Bronchial epithelial cell (primary cell): ENCODE measurements around the gene ADNP2. TPM values are rescaled to one million over a fixed set of nuclear protein-coding genes. Genes with fewer than 3 reads are reported as not detected.

Source experiments
- DNase-seq: peaks from one replicate; pipeline ENCODE4 v3.0.0-alpha.2; 2010; ENCODE audit warnings: low read depth
- FAIRE-seq: peaks from 2 replicates; lab custom pipeline; 2011; peaks lifted over from hg19 to GRCh38; lab: Jason Lieb, UNC
- H3K27me3 ChIP-seq: 2 replicates; pipeline ENCODE4 v1.5.1; 2011; ENCODE audit warnings: low read length; ENCODE audit not compliant: control insufficient read depth, insufficient read depth
- H3K36me3 ChIP-seq: 2 replicates; pipeline ENCODE4 v1.5.1; 2011; ENCODE audit warnings: low read length; ENCODE audit not compliant: control insufficient read depth, insufficient read depth
- H3K4me3 ChIP-seq: 2 replicates; pipeline ENCODE4 v1.5.1; 2011; ENCODE audit warnings: mild to moderate bottlenecking, low read depth, low read length, control low read depth
- total RNA-seq: library from RNA; depleted of rRNA; stranded (reverse); fragments of >200 nt; gene quantifications from 2 replicates; pipeline ENCODE4 v1.2.1, GENCODE V29; 2014
- TF ChIP-seq, protein P1 (sequence below): IDR thresholded peaks from 2 replicates; pipeline ENCODE4 v1.5.1; 2011; ENCODE audit warnings: mild to moderate bottlenecking, moderate library complexity, low read length, control low read depth, inconsistent platforms; ENCODE audit not compliant: insufficient read depth, severe bottlenecking

Gene ADNP2
- total RNA-seq, 1 donor from 2014 or later = 21.6 TPM

DNA sequence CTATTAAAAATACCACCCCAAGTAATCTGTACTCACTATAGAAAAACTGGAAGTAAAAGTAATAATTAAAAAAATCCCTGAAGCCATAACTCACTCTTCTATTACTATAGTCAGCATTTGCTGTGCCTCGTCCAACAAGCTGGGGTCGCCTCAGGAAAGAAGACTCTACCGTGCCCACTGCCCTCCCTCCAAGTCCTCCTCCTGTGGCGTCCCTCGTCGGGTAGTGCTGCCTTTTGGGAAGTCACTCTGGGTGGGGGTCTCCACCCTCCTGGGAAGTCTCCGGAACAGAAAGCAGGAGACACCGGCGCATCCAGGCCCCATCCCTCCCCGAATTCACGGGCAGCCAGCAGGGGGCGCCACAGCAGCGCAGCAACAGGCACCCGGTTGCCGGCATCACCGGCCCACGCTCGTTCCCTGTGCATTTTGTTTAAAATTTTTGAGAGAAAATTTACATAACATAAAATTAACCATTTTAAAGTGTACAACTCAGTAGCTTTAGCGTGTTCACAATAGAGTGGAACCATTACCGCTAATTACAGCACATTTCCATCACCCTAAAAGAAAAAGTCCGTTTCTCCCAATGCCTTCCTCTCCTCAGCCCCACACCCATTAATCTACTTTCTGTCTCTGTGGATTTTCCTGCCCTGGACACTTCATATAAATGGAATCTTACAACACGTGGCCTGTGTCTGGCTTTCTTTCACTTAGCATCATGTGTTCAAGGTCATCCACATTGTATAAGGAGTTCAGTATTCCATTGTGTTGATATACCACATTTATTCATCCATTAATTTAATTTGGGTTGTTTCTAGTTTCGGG lies 62.2 kb downstream of the ADNP2 start:
- peaks cover 5% of the 10 kb centered on the region for H3K36me3 ChIP-seq
- no peak overlapping the region for H3K4me3 ChIP-seq
- no peak for FAIRE-seq
- H3K27me3 ChIP-seq = no peaks in the 10 kb centered on the region
- TF ChIP-seq, protein P1, sequence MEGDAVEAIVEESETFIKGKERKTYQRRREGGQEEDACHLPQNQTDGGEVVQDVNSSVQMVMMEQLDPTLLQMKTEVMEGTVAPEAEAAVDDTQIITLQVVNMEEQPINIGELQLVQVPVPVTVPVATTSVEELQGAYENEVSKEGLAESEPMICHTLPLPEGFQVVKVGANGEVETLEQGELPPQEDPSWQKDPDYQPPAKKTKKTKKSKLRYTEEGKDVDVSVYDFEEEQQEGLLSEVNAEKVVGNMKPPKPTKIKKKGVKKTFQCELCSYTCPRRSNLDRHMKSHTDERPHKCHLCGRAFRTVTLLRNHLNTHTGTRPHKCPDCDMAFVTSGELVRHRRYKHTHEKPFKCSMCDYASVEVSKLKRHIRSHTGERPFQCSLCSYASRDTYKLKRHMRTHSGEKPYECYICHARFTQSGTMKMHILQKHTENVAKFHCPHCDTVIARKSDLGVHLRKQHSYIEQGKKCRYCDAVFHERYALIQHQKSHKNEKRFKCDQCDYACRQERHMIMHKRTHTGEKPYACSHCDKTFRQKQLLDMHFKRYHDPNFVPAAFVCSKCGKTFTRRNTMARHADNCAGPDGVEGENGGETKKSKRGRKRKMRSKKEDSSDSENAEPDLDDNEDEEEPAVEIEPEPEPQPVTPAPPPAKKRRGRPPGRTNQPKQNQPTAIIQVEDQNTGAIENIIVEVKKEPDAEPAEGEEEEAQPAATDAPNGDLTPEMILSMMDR = peak; percentile 89
- DNase-seq = no peak

DNA sequence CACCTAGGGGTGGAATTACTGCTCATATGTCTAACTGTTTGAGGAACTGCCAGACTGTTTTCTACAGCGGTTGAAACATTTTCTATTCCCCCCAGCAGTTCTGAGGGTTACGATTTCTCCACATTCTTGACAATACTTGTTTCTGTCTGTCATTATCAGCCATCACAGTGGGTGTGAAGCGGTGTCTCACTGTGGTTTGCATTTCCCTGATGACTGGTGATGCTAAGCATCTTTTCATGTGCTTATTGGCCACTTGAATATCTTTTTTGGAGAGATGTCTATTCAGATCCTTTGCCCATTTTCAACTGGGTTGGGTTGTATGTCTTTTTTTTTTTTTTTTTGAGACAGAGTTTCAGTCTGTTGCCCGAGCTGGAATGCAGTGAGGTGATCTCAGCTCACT lies 63.0 kb downstream of the ADNP2 start:
- H3K4me3 ChIP-seq = no peak overlapping the region
- no peak for DNase-seq

DNA sequence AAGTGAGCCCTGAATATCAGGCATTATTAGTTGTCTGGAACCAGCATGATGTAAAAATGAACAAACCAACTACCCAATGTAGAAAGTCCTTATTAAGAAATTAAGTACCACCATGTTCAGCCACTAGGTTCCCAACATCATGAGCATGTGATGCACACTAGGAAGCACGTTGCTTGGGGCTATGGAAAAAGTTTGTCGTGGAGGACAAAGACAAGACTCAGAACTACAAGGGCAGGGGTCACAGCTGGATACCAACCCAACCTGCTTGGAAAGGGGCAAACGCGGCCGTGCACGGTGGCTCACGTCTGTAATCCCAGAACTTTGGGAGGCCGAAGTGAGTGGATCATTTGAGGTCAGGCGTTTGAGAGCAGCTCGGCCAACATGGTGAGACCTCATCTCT lies 64.0 kb downstream of the ADNP2 start:
- Histone ChIP-seq H3K27me3 (no peaks in the 10 kb centered on the region), H3K4me3 (no peak overlapping the region), H3K36me3 (peaks cover 4% of the 10 kb centered on the region)
- no peak for FAIRE-seq
- no peak for DNase-seq
- TF ChIP-seq, protein P1 = no peak

More for the DNA sequence above, 63.0 kb downstream of the ADNP2 start:
- TF ChIP-seq, protein P1 = no peak
- FAIRE-seq = peak; percentile 13
- peaks cover 5% of the 10 kb centered on the region for H3K36me3 ChIP-seq
- no peaks in the 10 kb centered on the region for H3K27me3 ChIP-seq

DNA sequence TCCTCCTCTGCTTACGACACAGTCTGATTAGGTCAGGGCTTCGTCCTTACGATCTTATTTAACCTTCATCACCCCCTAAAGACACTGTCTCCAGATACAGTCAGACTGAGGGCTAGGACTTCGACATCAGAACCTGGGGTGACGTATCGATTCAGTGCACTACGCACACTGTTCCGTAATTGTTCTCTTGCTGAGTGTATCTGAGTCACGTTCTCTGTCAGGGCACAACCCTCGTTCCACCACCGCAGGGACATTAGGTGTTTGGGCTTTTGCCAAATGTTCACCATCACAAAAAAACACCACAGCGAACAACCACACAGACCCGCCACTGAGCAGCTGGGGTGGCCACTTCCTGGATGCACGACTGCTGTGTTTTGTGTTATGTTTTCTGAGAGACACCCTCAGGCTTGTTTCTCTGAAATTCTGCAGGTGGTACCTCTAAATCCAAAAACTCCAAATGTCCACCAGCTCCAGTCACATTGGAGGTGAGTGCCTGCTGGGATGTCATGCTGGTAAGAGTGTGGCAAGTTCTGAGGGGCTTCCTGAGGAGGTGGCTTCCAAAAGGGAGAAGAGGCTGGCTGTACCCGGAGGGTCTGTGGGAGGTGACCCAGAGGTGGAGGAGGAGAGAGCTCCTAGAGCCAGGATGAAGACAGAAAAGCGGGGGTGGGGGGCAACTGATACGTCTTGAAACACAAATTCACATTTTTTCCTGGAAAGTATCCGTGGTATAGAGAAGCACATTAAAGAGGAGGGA lies 66.6 kb downstream of the ADNP2 start:
- FAIRE-seq = no peak
- DNase-seq = no peak
- TF ChIP-seq, protein P1 = no peak
- Histone ChIP-seq H3K4me3 (no peak overlapping the region), H3K36me3 (peaks cover 1% of the 10 kb centered on the region), H3K27me3 (no peaks in the 10 kb centered on the region)

DNA sequence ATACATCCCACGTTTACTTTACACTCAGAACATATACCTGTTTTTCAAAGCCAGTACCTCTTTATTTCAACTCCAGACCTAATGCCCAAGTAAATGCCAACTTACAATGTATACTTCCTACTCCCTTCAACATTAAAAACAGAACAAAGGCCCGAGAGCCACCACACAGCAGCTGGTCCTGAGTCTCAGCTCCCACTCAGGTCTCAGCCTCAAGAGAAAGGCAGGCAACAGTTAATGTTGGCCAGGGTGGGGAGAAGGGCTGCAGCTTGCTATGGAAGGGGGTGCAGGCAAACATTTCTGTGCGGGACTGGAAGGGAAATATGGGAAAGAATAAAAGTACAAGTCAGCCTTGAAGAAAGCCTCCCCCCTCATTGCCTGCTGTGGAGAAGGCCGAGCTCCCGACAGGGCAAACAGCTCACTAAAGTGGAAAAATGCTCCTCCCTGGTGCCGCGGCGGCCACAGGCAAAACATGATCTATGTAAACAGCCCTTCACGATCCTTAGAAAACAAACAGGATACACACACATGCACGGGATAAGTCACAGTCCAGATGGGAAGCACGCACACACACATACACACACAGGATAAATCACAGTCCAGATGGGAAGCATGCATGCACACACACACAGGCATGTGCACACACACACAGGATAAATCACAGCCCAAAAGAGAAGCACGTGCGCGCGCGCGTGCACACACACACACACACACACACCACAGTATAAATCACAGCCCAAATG lies 67.4 kb downstream of the ADNP2 start:
- Histone ChIP-seq H3K4me3 (no peak overlapping the region), H3K27me3 (no peaks in the 10 kb centered on the region), H3K36me3 (peaks cover 1% of the 10 kb centered on the region)
- FAIRE-seq = no peak
- TF ChIP-seq, protein P1 = no peak
- no peak for DNase-seq
